HCT116 (cell line): ENCODE measurements around the gene SLC39A5. TPM values are rescaled to one million over a fixed set of nuclear protein-coding genes. Genes with fewer than 3 reads are reported as not detected.

ENCODE experiments used
- ATAC-seq: fragments of 200-7000 bp; cut with Tn5 transposase; 2 replicates; pipeline ENCODE4 v1.9.1; 2020; ENCODE audit warnings: mild to moderate bottlenecking, moderate library complexity
- BruUV-seq: library from RNA; stranded (reverse); fragments of 400-500 nt; replicated peaks from 2 replicates; lab custom pipeline; 2021; lab: Mats Ljungman, UMichigan
- CTCF ChIA-PET: fragments of 300-600 bp; sonication (Branson Sonifier 250); formaldehyde crosslinking; loops from one replicate; lab custom pipeline; 2021; ENCODE audit warnings: antibody characterized with exemption; lab: Charles Lee
- POLR2A ChIA-PET: fragments of 300-600, 350-600 bp; sonication (Branson Sonifier 250); formaldehyde crosslinking; loops from one replicate; lab custom pipeline; 2021; ENCODE audit warnings: antibody characterized with exemption; lab: Charles Lee
- RAD21 ChIA-PET, 2 experiments: fragments of 300-600 bp; sonication (Branson Sonifier 250); formaldehyde crosslinking; loops; one replicate each; lab custom pipeline; 2023; ENCODE audit warnings: low total read pairs in 2 of 2; ENCODE audit not compliant: uncharacterized antibody in 2 of 2, unreplicated experiment in 2 of 2, low non-redundant PET in 1 of 2; lab: Charles Lee
- DNase-seq: peaks from one replicate; pipeline ENCODE4 v3.0.0-alpha.2; 2010; ENCODE audit warnings: low read depth, low spot score
- H2AFZ ChIP-seq: fragments of 200-600 bp; shearing (Covaris generic), sonication (generic); 2 replicates; pipeline ENCODE4 v1.6.1; 2017; ENCODE audit warnings: low read depth, mixed run types, mixed read lengths, antibody characterized with exemption, low read length; ENCODE audit not compliant: poor library complexity, severe bottlenecking
- H3K27ac ChIP-seq: 2 replicates; pipeline ENCODE4 v1.5.1; 2012; ENCODE audit warnings: low read depth, low read length
- H3K27me3 ChIP-seq: fragments of 200-600 bp; sonication (generic); 2 replicates; pipeline ENCODE4 v1.6.1; 2016; ENCODE audit warnings: mixed run types, low read length, mixed read lengths; ENCODE audit not compliant: insufficient read depth
- H3K36me3 ChIP-seq, 2 experiments: fragments of 200-500 bp in 1 of 2; fragments of 200-600 bp in 1 of 2; sonication (Bioruptor generic) in 1 of 2; sonication (generic) in 1 of 2; 2 replicates each; pipeline versions ENCODE4 v1.5.1 to v1.6.1; 2014 to 2016; ENCODE audit warnings: low read length in 2 of 2, inconsistent platforms in 1 of 2, mixed read lengths in 1 of 2, mixed run types in 1 of 2; ENCODE audit not compliant: insufficient read depth in 2 of 2, control insufficient read depth in 1 of 2
- H3K4me1 ChIP-seq, 2 experiments: fragments of 200-600 bp in 1 of 2; sonication (generic) in 1 of 2; 2 replicates each; pipeline versions ENCODE4 v1.5.1 to v1.6.1; 2012 to 2017; ENCODE audit warnings: low read length in 2 of 2, inconsistent platforms in 1 of 2, mild to moderate bottlenecking in 1 of 2, mixed read lengths in 1 of 2, mixed run types in 1 of 2, moderate library complexity in 1 of 2; ENCODE audit not compliant: insufficient read depth in 2 of 2, control insufficient read depth in 1 of 2
- H3K4me2 ChIP-seq: fragments of 200-600 bp; sonication (generic); 2 replicates; pipeline ENCODE4 v1.6.1; 2017; ENCODE audit warnings: mixed run types, low read length, mixed read lengths
- H3K4me3 ChIP-seq, 2 experiments: fragments of 200-600 bp in 1 of 2; sonication (generic) in 1 of 2; replicated peaks in 1 of 2; 2 replicates each; pipeline ENCODE4 v1.5.1; 2011 to 2016; ENCODE audit warnings: low read length in 2 of 2, control low read depth in 1 of 2, low read depth in 1 of 2, mild to moderate bottlenecking in 1 of 2, mixed read lengths in 1 of 2, mixed run types in 1 of 2
- H3K79me2 ChIP-seq: fragments of 200-600 bp; sonication (generic); 2 replicates; pipeline ENCODE4 v1.6.1; 2017; ENCODE audit warnings: mild to moderate bottlenecking, mixed run types, low read length, moderate library complexity, mixed read lengths; ENCODE audit not compliant: insufficient read depth
- H3K9ac ChIP-seq: fragments of 200-600 bp; sonication (generic); 2 replicates; pipeline ENCODE4 v1.6.1; 2016; ENCODE audit warnings: low read length, mixed read lengths
- H3K9me2 ChIP-seq: fragments of 200-600 bp; sonication (generic), shearing (Covaris generic); 2 replicates; pipeline ENCODE4 v1.6.1; 2017; ENCODE audit warnings: mixed run types, mild to moderate bottlenecking, moderate library complexity; ENCODE audit not compliant: insufficient read depth
- H3K9me3 ChIP-seq, 2 experiments: fragments of 200-500 bp in 1 of 2; fragments of 200-600 bp in 1 of 2; sonication (Bioruptor generic) in 1 of 2; sonication (generic) in 1 of 2; 2 replicates each; pipeline ENCODE4 v1.6.1; 2014 to 2017; ENCODE audit warnings: low read length in 2 of 2, mixed read lengths in 2 of 2, inconsistent platforms in 1 of 2, low read depth in 1 of 2, mild to moderate bottlenecking in 1 of 2, mixed run types in 1 of 2, moderate library complexity in 1 of 2; ENCODE audit not compliant: control insufficient read depth in 1 of 2, insufficient read depth in 1 of 2
- H4K20me1 ChIP-seq: fragments of 200-600 bp; sonication (generic), shearing (Covaris generic); 2 replicates; pipeline ENCODE4 v1.6.1; 2017; ENCODE audit warnings: mixed run types, mild to moderate bottlenecking, moderate library complexity; ENCODE audit not compliant: insufficient read depth
- ATF3 ChIP-seq: IDR thresholded peaks from 2 replicates; pipeline ENCODE4 v1.6.1; 2012
- CBX3 ChIP-seq: IDR thresholded peaks from 2 replicates; pipeline ENCODE4 v1.6.1; 2012; ENCODE audit warnings: low read depth
- CEBPB ChIP-seq: IDR thresholded peaks from 2 replicates; pipeline ENCODE4 v1.6.1; 2012; ENCODE audit warnings: low read depth
- CTCF ChIP-seq, 3 experiments: fragments of 200-600 bp in 1 of 3; sonication (generic) in 1 of 3; IDR thresholded peaks in 2 of 3; conservative IDR thresholded peaks in 1 of 3; 2 replicates each; pipeline ENCODE4 v1.5.1; 2012 to 2017; ENCODE audit warnings: low read depth in 2 of 3, low read length in 2 of 3, antibody characterized with exemption in 1 of 3, borderline replicate concordance in 1 of 3, control low read depth in 1 of 3, mild to moderate bottlenecking in 1 of 3, mixed read lengths in 1 of 3, mixed run types in 1 of 3, moderate library complexity in 1 of 3; ENCODE audit not compliant: insufficient read depth in 1 of 3
- EGR1 ChIP-seq: IDR thresholded peaks from 2 replicates; pipeline ENCODE4 v1.6.1; 2012; ENCODE audit warnings: low read depth
- ELF1 ChIP-seq: IDR thresholded peaks from 2 replicates; pipeline ENCODE4 v1.6.1; 2012; ENCODE audit warnings: low read depth, borderline replicate concordance
- EZH2 ChIP-seq: fragments of 200-600 bp; sonication (generic); IDR thresholded peaks from 2 replicates; pipeline ENCODE4 v1.6.1; 2017; ENCODE audit warnings: antibody characterized with exemption, mixed run types
- FOSL1 ChIP-seq: IDR thresholded peaks from 2 replicates; pipeline ENCODE4 v1.6.1; 2012; ENCODE audit warnings: low read depth
- JUND ChIP-seq: IDR thresholded peaks from 2 replicates; pipeline ENCODE4 v1.6.1; 2012
- MAX ChIP-seq: IDR thresholded peaks from 2 replicates; pipeline ENCODE4 v1.6.1; 2012
- POLR2A ChIP-seq: IDR thresholded peaks from 2 replicates; pipeline ENCODE4 v1.7.0; 2011; ENCODE audit warnings: borderline replicate concordance; ENCODE audit not compliant: insufficient read depth, insufficient read length; ENCODE audit errors: extremely low read depth
- POLR2AphosphoS5 ChIP-seq: IDR thresholded peaks from 2 replicates; pipeline ENCODE4 v1.6.1; 2011; ENCODE audit warnings: mild to moderate bottlenecking, low read depth, low read length, moderate library complexity
- RAD21 ChIP-seq: IDR thresholded peaks from 2 replicates; pipeline ENCODE4 v1.6.1; 2012; ENCODE audit warnings: low read depth, mild to moderate bottlenecking
- SIN3A ChIP-seq: IDR thresholded peaks from 2 replicates; pipeline ENCODE4 v1.6.1; 2012; ENCODE audit warnings: low read depth
- SP1 ChIP-seq: IDR thresholded peaks from 2 replicates; pipeline ENCODE4 v1.6.1; 2012; ENCODE audit warnings: low read depth
- SRF ChIP-seq: IDR thresholded peaks from 2 replicates; pipeline ENCODE4 v1.6.1; 2012; ENCODE audit warnings: low read depth
- TCF7L2 ChIP-seq: IDR thresholded peaks from 2 replicates; pipeline ENCODE4 v1.7.0; 2011; ENCODE audit warnings: borderline replicate concordance, inconsistent platforms; ENCODE audit not compliant: insufficient read depth, insufficient read length; ENCODE audit errors: extremely low read depth
- ZNF274 ChIP-seq: fragments of 200-500 bp; sonication (Bioruptor generic); IDR thresholded peaks from 2 replicates; pipeline ENCODE4 v1.6.1; 2014; ENCODE audit warnings: mild to moderate bottlenecking, low read depth, low read length, inconsistent platforms
- intact Hi-C: fragments of 100-400 bp; cut with micrococcal nuclease; formaldehyde crosslinking; loops from 2 replicates; pipeline ENCODE4 v1.10.0; 2022
- total RNA-seq: library from RNA; stranded (reverse); gene quantifications from one replicate; pipeline ENCODE4 v1.2.1, GENCODE V29; 2021; ENCODE audit not compliant: unreplicated experiment

The SLC39A5 gene
- total RNA-seq, 1 experiment from 2014 or later = 0.66 TPM

GRCh38 chr12:56236985-56237384 lies 7.1 kb downstream of the SLC39A5 start:
- H4K20me1 ChIP-seq = no peaks in the 10 kb centered on the region
- intact Hi-C loops = no loop called here
- no peaks in the 10 kb centered on the region for H3K9me3 ChIP-seq
- ChIA-PET POLR2A (no interaction called here), CTCF (no interaction called here), RAD21 (no interaction called here)
- TF ChIP-seq RAD21 (no peak), CTCF (IDR thresholded peaks at IDR 0.05 in 2 of 3, conservative IDR thresholded peaks at IDR 0.05 in 1 of 3; ENCODE audit: borderline replicate concordance in 1 of 3, insufficient read depth in 1 of 3, low read depth in 2 of 3, low read length in 2 of 3) (no peak), ELF1 (no peak)
- DNase-seq = no peak
- H3K27ac ChIP-seq = no peak overlapping the region
- H3K4me3 ChIP-seq = no peak overlapping the region
- no TSS peak for BruUV-seq
- peaks cover 0 to 6% of the 10 kb centered on the region in 2 experiments; a peak in 1 of 4 replicates for H3K4me1 ChIP-seq
- H3K9ac ChIP-seq = no peak overlapping the region
- H2AFZ ChIP-seq = no peak overlapping the region
- no peaks in the 10 kb centered on the region for H3K9me2 ChIP-seq
- H3K27me3 ChIP-seq = no peaks in the 10 kb centered on the region
- ATAC-seq = no peak
- H3K36me3 ChIP-seq = peaks cover 7 to 9% of the 10 kb centered on the region in 2 experiments; a peak in 3 of 4 replicates
- no peak overlapping the region for H3K4me2 ChIP-seq
- H3K79me2 ChIP-seq = no peaks in the 10 kb centered on the region

- no peak overlapping the region for H3K27ac ChIP-seq
- ATAC-seq = no peak
- peaks cover 12 to 15% of the 10 kb centered on the region in 2 experiments for H3K36me3 ChIP-seq
- peaks cover 0 to 6% of the 10 kb centered on the region in 2 experiments; a peak in 1 of 4 replicates for H3K4me1 ChIP-seq
- no peak overlapping the region for H3K4me2 ChIP-seq
- H3K9me2 ChIP-seq = no peaks in the 10 kb centered on the region
- ChIA-PET POLR2A (no interaction called here), CTCF (no interaction called here), RAD21 (no interaction called here)
- no peak for DNase-seq
- H2AFZ ChIP-seq = no peak overlapping the region
- no peaks in the 10 kb centered on the region for H3K9me3 ChIP-seq
- intact Hi-C loops = no loop called here
- no peaks in the 10 kb centered on the region for H3K79me2 ChIP-seq
- no peaks in the 10 kb centered on the region for H3K27me3 ChIP-seq
- no peak overlapping the region for H3K4me3 ChIP-seq
- H4K20me1 ChIP-seq = no peaks in the 10 kb centered on the region
- H3K9ac ChIP-seq = no peak overlapping the region
- BruUV-seq = no TSS peak
- TF ChIP-seq JUND = no peak
- TF ChIP-seq EGR1 = no peak
- TF ChIP-seq ATF3 = no peak
- TF ChIP-seq SIN3A = no peak
- TF ChIP-seq CEBPB = no peak
- TF ChIP-seq TCF7L2 = no peak
- TF ChIP-seq FOSL1 = no peak
- TF ChIP-seq CTCF (IDR thresholded peaks at IDR 0.05 in 2 of 3, conservative IDR thresholded peaks at IDR 0.05 in 1 of 3; ENCODE audit: borderline replicate concordance in 1 of 3, insufficient read depth in 1 of 3, low read depth in 2 of 3, low read length in 2 of 3) = no peak
- no peak for TF ChIP-seq CBX3
- no peak for TF ChIP-seq ZNF274
- TF ChIP-seq RAD21 = no peak
- TF ChIP-seq SRF = no peak
- TF ChIP-seq POLR2AphosphoS5 = no peak
- TF ChIP-seq EZH2 = no peak
- TF ChIP-seq POLR2A = no peak
- TF ChIP-seq SP1 = no peak
- TF ChIP-seq MAX = no peak
Observed at GRCh38 chr12:56237552-56237951, 7.7 kb downstream of the SLC39A5 start.
